HCT116 (cell line): ENCODE data around the gene SLK. TPM values are rescaled to one million over a fixed set of nuclear protein-coding genes. Genes with fewer than 3 reads are reported as not detected.

Source experiments
- ATAC-seq: fragments of 200-7000 bp; cut with Tn5 transposase; 2 replicates; pipeline ENCODE4 v1.9.1; 2020; ENCODE audit warnings: mild to moderate bottlenecking, moderate library complexity
- BruUV-seq: library from RNA; stranded (reverse); fragments of 400-500 nt; replicated peaks from 2 replicates; lab custom pipeline; 2021; lab: Mats Ljungman, UMichigan
- CTCF ChIA-PET: fragments of 300-600 bp; sonication (Branson Sonifier 250); formaldehyde crosslinking; loops from one replicate; lab custom pipeline; 2021; ENCODE audit warnings: antibody characterized with exemption; lab: Charles Lee
- POLR2A ChIA-PET: fragments of 300-600, 350-600 bp; sonication (Branson Sonifier 250); formaldehyde crosslinking; loops from one replicate; lab custom pipeline; 2021; ENCODE audit warnings: antibody characterized with exemption; lab: Charles Lee
- RAD21 ChIA-PET, 2 experiments: fragments of 300-600 bp; sonication (Branson Sonifier 250); formaldehyde crosslinking; loops; one replicate each; lab custom pipeline; 2023; ENCODE audit warnings: low total read pairs in 2 of 2; ENCODE audit not compliant: uncharacterized antibody in 2 of 2, unreplicated experiment in 2 of 2, low non-redundant PET in 1 of 2; lab: Charles Lee
- DNase-seq: peaks from one replicate; pipeline ENCODE4 v3.0.0-alpha.2; 2010; ENCODE audit warnings: low read depth, low spot score
- H2AFZ ChIP-seq: fragments of 200-600 bp; shearing (Covaris generic), sonication (generic); 2 replicates; pipeline ENCODE4 v1.6.1; 2017; ENCODE audit warnings: low read depth, mixed run types, mixed read lengths, antibody characterized with exemption, low read length; ENCODE audit not compliant: poor library complexity, severe bottlenecking
- H3K27ac ChIP-seq: 2 replicates; pipeline ENCODE4 v1.5.1; 2012; ENCODE audit warnings: low read depth, low read length
- H3K27me3 ChIP-seq: fragments of 200-600 bp; sonication (generic); 2 replicates; pipeline ENCODE4 v1.6.1; 2016; ENCODE audit warnings: mixed run types, low read length, mixed read lengths; ENCODE audit not compliant: insufficient read depth
- H3K36me3 ChIP-seq, 2 experiments: fragments of 200-500 bp in 1 of 2; fragments of 200-600 bp in 1 of 2; sonication (Bioruptor generic) in 1 of 2; sonication (generic) in 1 of 2; 2 replicates each; pipeline versions ENCODE4 v1.5.1 to v1.6.1; 2014 to 2016; ENCODE audit warnings: low read length in 2 of 2, inconsistent platforms in 1 of 2, mixed read lengths in 1 of 2, mixed run types in 1 of 2; ENCODE audit not compliant: insufficient read depth in 2 of 2, control insufficient read depth in 1 of 2
- H3K4me1 ChIP-seq, 2 experiments: fragments of 200-600 bp in 1 of 2; sonication (generic) in 1 of 2; 2 replicates each; pipeline versions ENCODE4 v1.5.1 to v1.6.1; 2012 to 2017; ENCODE audit warnings: low read length in 2 of 2, inconsistent platforms in 1 of 2, mild to moderate bottlenecking in 1 of 2, mixed read lengths in 1 of 2, mixed run types in 1 of 2, moderate library complexity in 1 of 2; ENCODE audit not compliant: insufficient read depth in 2 of 2, control insufficient read depth in 1 of 2
- H3K4me2 ChIP-seq: fragments of 200-600 bp; sonication (generic); 2 replicates; pipeline ENCODE4 v1.6.1; 2017; ENCODE audit warnings: mixed run types, low read length, mixed read lengths
- H3K4me3 ChIP-seq, 2 experiments: fragments of 200-600 bp in 1 of 2; sonication (generic) in 1 of 2; replicated peaks in 1 of 2; 2 replicates each; pipeline ENCODE4 v1.5.1; 2011 to 2016; ENCODE audit warnings: low read length in 2 of 2, control low read depth in 1 of 2, low read depth in 1 of 2, mild to moderate bottlenecking in 1 of 2, mixed read lengths in 1 of 2, mixed run types in 1 of 2
- H3K79me2 ChIP-seq: fragments of 200-600 bp; sonication (generic); 2 replicates; pipeline ENCODE4 v1.6.1; 2017; ENCODE audit warnings: mild to moderate bottlenecking, mixed run types, low read length, moderate library complexity, mixed read lengths; ENCODE audit not compliant: insufficient read depth
- H3K9ac ChIP-seq: fragments of 200-600 bp; sonication (generic); 2 replicates; pipeline ENCODE4 v1.6.1; 2016; ENCODE audit warnings: low read length, mixed read lengths
- H3K9me2 ChIP-seq: fragments of 200-600 bp; sonication (generic), shearing (Covaris generic); 2 replicates; pipeline ENCODE4 v1.6.1; 2017; ENCODE audit warnings: mixed run types, mild to moderate bottlenecking, moderate library complexity; ENCODE audit not compliant: insufficient read depth
- H3K9me3 ChIP-seq, 2 experiments: fragments of 200-500 bp in 1 of 2; fragments of 200-600 bp in 1 of 2; sonication (Bioruptor generic) in 1 of 2; sonication (generic) in 1 of 2; 2 replicates each; pipeline ENCODE4 v1.6.1; 2014 to 2017; ENCODE audit warnings: low read length in 2 of 2, mixed read lengths in 2 of 2, inconsistent platforms in 1 of 2, low read depth in 1 of 2, mild to moderate bottlenecking in 1 of 2, mixed run types in 1 of 2, moderate library complexity in 1 of 2; ENCODE audit not compliant: control insufficient read depth in 1 of 2, insufficient read depth in 1 of 2
- H4K20me1 ChIP-seq: fragments of 200-600 bp; sonication (generic), shearing (Covaris generic); 2 replicates; pipeline ENCODE4 v1.6.1; 2017; ENCODE audit warnings: mixed run types, mild to moderate bottlenecking, moderate library complexity; ENCODE audit not compliant: insufficient read depth
- CBX3 ChIP-seq: IDR thresholded peaks from 2 replicates; pipeline ENCODE4 v1.6.1; 2012; ENCODE audit warnings: low read depth
- CTCF ChIP-seq, 3 experiments: fragments of 200-600 bp in 1 of 3; sonication (generic) in 1 of 3; IDR thresholded peaks in 2 of 3; conservative IDR thresholded peaks in 1 of 3; 2 replicates each; pipeline ENCODE4 v1.5.1; 2012 to 2017; ENCODE audit warnings: low read depth in 2 of 3, low read length in 2 of 3, antibody characterized with exemption in 1 of 3, borderline replicate concordance in 1 of 3, control low read depth in 1 of 3, mild to moderate bottlenecking in 1 of 3, mixed read lengths in 1 of 3, mixed run types in 1 of 3, moderate library complexity in 1 of 3; ENCODE audit not compliant: insufficient read depth in 1 of 3
- EZH2phosphoT487 ChIP-seq: fragments of 200-600 bp; IDR thresholded peaks from 2 replicates; pipeline ENCODE4 v1.6.1; 2018; ENCODE audit warnings: antibody characterized with exemption, borderline replicate concordance
- JUND ChIP-seq: IDR thresholded peaks from 2 replicates; pipeline ENCODE4 v1.6.1; 2012
- POLR2A ChIP-seq: IDR thresholded peaks from 2 replicates; pipeline ENCODE4 v1.7.0; 2011; ENCODE audit warnings: borderline replicate concordance; ENCODE audit not compliant: insufficient read depth, insufficient read length; ENCODE audit errors: extremely low read depth
- POLR2AphosphoS5 ChIP-seq: IDR thresholded peaks from 2 replicates; pipeline ENCODE4 v1.6.1; 2011; ENCODE audit warnings: mild to moderate bottlenecking, low read depth, low read length, moderate library complexity
- TCF7L2 ChIP-seq: IDR thresholded peaks from 2 replicates; pipeline ENCODE4 v1.7.0; 2011; ENCODE audit warnings: borderline replicate concordance, inconsistent platforms; ENCODE audit not compliant: insufficient read depth, insufficient read length; ENCODE audit errors: extremely low read depth
- YY1 ChIP-seq: IDR thresholded peaks from 2 replicates; pipeline ENCODE4 v1.6.1; 2011; ENCODE audit warnings: low read length, low read depth, moderate library complexity, mild to moderate bottlenecking; ENCODE audit not compliant: insufficient replicate concordance; ENCODE audit errors: extremely low read depth
- ZFX ChIP-seq: fragments of 450-650 bp; IDR thresholded peaks from 2 replicates; pipeline ENCODE4 v1.6.1; 2017
- intact Hi-C: fragments of 100-400 bp; cut with micrococcal nuclease; formaldehyde crosslinking; loops from 2 replicates; pipeline ENCODE4 v1.10.0; 2022
- total RNA-seq: library from RNA; stranded (reverse); gene quantifications from one replicate; pipeline ENCODE4 v1.2.1, GENCODE V29; 2021; ENCODE audit not compliant: unreplicated experiment

SLK gene
- total RNA-seq, 1 experiment from 2014 or later, result 44.2 TPM

GRCh38 chr10:103918053-103918846, 48.7 kb upstream of the SLK start, which contains the start of gene STN1:
Gene STN1 (minus strand): TSS chr10:103918184. CDS start chr10:103917594, 590 bp downstream.
- Histone ChIP-seq H3K79me2 (peaks cover 28% of the 10 kb centered on the region), H3K9ac (peak within 1 kb of the TSS; percentile 76), H3K4me1 (peaks cover 24 to 47% of the 10 kb centered on the region in 2 experiments), H2AFZ (peak within 1 kb of the TSS; percentile 18), H3K27me3 (no peaks in the 10 kb centered on the region), H4K20me1 (no peaks in the 10 kb centered on the region)
- no TSS peak for BruUV-seq
- RAD21 ChIA-PET, result no interaction called here
- intact Hi-C loops, result no loop called here
- TF ChIP-seq EZH2phosphoT487, result no peak
- TF ChIP-seq ZFX, result peak; percentile 43; the same call in 1 of the 2 replicates
- peak in 2 of 3 experiments; percentile 20 to 35; a peak in 2 of 6 replicates for TF ChIP-seq CTCF (IDR thresholded peaks at IDR 0.05 in 2 of 3, conservative IDR thresholded peaks at IDR 0.05 in 1 of 3; ENCODE audit: borderline replicate concordance in 1 of 3, insufficient read depth in 1 of 3, low read depth in 2 of 3, low read length in 2 of 3)
- no peak for TF ChIP-seq JUND
- peak; percentile 78 for TF ChIP-seq POLR2A
- TF ChIP-seq TCF7L2, result peak; percentile 61
- TF ChIP-seq CBX3, result no peak
- TF ChIP-seq YY1, result peak; percentile 70
- TF ChIP-seq POLR2AphosphoS5, result peak; percentile 98
- TF ChIP-seq, all 23 proteins: peak for 6
- Histone ChIP-seq H3K4me3 (peak within 1 kb of the TSS; percentile 64 to 84), H3K36me3 (peaks cover 0 to 21% of the 10 kb centered on the region in 2 experiments; a peak in 2 of 4 replicates), H3K9me3 (peaks cover 3 to 14% of the 10 kb centered on the region in 2 experiments; a peak in 1 of 4 replicates), H3K27ac (peak within 1 kb of the TSS; percentile 97), H3K9me2 (no peaks in the 10 kb centered on the region), H3K4me2 (peak within 1 kb of the TSS; percentile 92)
- ChIA-PET POLR2A (interaction anchor here (3.3 kb wide), 1 partner anchor 9 kb away, joined by 17 read pairs; no protein-coding TSS in a partner anchor), CTCF (interaction anchor here (1.1 kb wide), 1 partner anchor 30 kb away, joined by 3 read pairs; no protein-coding TSS in a partner anchor)
- ATAC-seq (peak; percentile 91), DNase-seq (peak; percentile 97)
